Measurements from ENCODE around the gene SEMA4C. TPM values are rescaled to one million over a fixed set of nuclear protein-coding genes. Genes with fewer than 3 reads are reported as not detected.

Gene SEMA4C
- total and polyA plus RNA-seq, 11 donors: 11.7 to 29.6 (median 20.6) TPM

GRCh38 chr2:96879545-96880040, 9.7 kb upstream of the SEMA4C start:
- Histone ChIP-seq H3K9me3 (no peaks in the 10 kb centered on the region), H3K4me1 (peaks cover 0 to 37% (median 22%) of the 10 kb centered on the region in 12 donors), H3K27me3 (peaks cover 0 to 4% (median 0%) of the 10 kb centered on the region in 9 donors), H3K27ac (no peak overlapping the region), H3K36me3 (no peaks in the 10 kb centered on the region), H3K4me3 (no peak overlapping the region)
- TF ChIP-seq POLR2A (IDR thresholded peaks at IDR 0.05): no peak
- TF ChIP-seq CTCF (IDR thresholded peaks at IDR 0.05): no peak
- DNase-seq: no peak
- 95 to 97% (median 97%) methylated on average over 11 to 18 of the region's 18 CpGs for WGBS, 4 donors
- no peak for ATAC-seq
- intact Hi-C loops (cut with DNase I): no loop called here

- 90 to 92% (median 91%) methylated on average over 20 to 22 of the region's 22 CpGs for WGBS, 4 donors
- intact Hi-C loops (cut with DNase I): no loop called here
Measured at GRCh38 chr2:96878796-96879544, 9.1 kb upstream of the SEMA4C start.

GRCh38 chr2:96878171-96878570, 8.3 kb upstream of the SEMA4C start:
- Histone ChIP-seq H3K9me3 (no peaks in the 10 kb centered on the region), H3K36me3 (no peaks in the 10 kb centered on the region), H3K4me1 (peaks cover under 1 to 42% (median 26%) of the 10 kb centered on the region in 12 donors), H3K27ac (no peak overlapping the region), H3K27me3 (no peaks in the 10 kb centered on the region), H3K4me3 (no peak overlapping the region)
- DNase-seq (no peak), ATAC-seq (no peak)
- no peak for TF ChIP-seq CTCF (IDR thresholded peaks at IDR 0.05)
- no peak for TF ChIP-seq POLR2A (IDR thresholded peaks at IDR 0.05)
- WGBS, 4 donors: 73 to 83% (median 79%) methylated on average over 4 to 7 of the region's 7 CpGs
- intact Hi-C loops (cut with DNase I): no loop called here

More at GRCh38 chr2:96878796-96879544, 9.1 kb upstream of the SEMA4C start:
- ATAC-seq (no peak), DNase-seq (no peak)
- Histone ChIP-seq H3K4me3 (no peak overlapping the region), H3K9me3 (no peaks in the 10 kb centered on the region), H3K4me1 (peaks cover 0 to 37% (median 24%) of the 10 kb centered on the region in 12 donors), H3K27ac (no peak overlapping the region), H3K36me3 (no peaks in the 10 kb centered on the region), H3K27me3 (peaks cover 0 to 4% (median 0%) of the 10 kb centered on the region in 9 donors)
- TF ChIP-seq POLR2A (IDR thresholded peaks at IDR 0.05) (no peak), CTCF (IDR thresholded peaks at IDR 0.05) (no peak)

GRCh38 chr2:96877631-96878092, 7.8 kb upstream of the SEMA4C start:
- DNase-seq (no peak), ATAC-seq (no peak)
- Histone ChIP-seq H3K9me3 (no peaks in the 10 kb centered on the region), H3K4me3 (no peak overlapping the region), H3K27ac (no peak overlapping the region), H3K27me3 (no peaks in the 10 kb centered on the region), H3K36me3 (no peaks in the 10 kb centered on the region), H3K4me1 (peaks cover 3 to 48% (median 29%) of the 10 kb centered on the region in 12 donors)
- intact Hi-C loops (cut with DNase I): no loop called here
- 84 to 93% (median 88%) methylated on average over 14 to 15 of the region's 15 CpGs for whole genome bisulfite sequencing, 4 donors
- TF ChIP-seq POLR2A (IDR thresholded peaks at IDR 0.05): no peak
- TF ChIP-seq CTCF (IDR thresholded peaks at IDR 0.05): no peak

Measured in heart left ventricle (tissue), 16 donors.